ENCODE measurements around the gene SECTM1. TPM values are rescaled to one million over a fixed set of nuclear protein-coding genes. Genes with fewer than 3 reads are reported as not detected.

Gene SECTM1
- total RNA-seq, result 1.5 and 8.2 TPM in 2 replicates

GRCh38 chr17:82333279-82334171 is at the start of gene SECTM1:
SECTM1 (minus strand) TSS chr17:82333766; CDS start chr17:82327240, 6,526 bp downstream.

GRCh38 chr17:82371333-82372248 is 38.0 kb upstream of the SECTM1 start, which contains the start of gene UTS2R:
UTS2R (plus strand) TSS chr17:82371765; CDS start chr17:82374325, 2,560 bp downstream.

GRCh38 chr17:82358465-82359350 is 25.1 kb upstream of the SECTM1 start, which contains the start of gene TEX19:
TEX19 (plus strand) TSS chr17:82359247; CDS start chr17:82362151, 2,904 bp downstream.

GRCh38 chr17:82317394-82318168 is 16.0 kb downstream of the SECTM1 start, which contains the start of gene CD7:
CD7 (minus strand) TSS chr17:82317608; CDS start chr17:82317495, 113 bp downstream.

DNA sequence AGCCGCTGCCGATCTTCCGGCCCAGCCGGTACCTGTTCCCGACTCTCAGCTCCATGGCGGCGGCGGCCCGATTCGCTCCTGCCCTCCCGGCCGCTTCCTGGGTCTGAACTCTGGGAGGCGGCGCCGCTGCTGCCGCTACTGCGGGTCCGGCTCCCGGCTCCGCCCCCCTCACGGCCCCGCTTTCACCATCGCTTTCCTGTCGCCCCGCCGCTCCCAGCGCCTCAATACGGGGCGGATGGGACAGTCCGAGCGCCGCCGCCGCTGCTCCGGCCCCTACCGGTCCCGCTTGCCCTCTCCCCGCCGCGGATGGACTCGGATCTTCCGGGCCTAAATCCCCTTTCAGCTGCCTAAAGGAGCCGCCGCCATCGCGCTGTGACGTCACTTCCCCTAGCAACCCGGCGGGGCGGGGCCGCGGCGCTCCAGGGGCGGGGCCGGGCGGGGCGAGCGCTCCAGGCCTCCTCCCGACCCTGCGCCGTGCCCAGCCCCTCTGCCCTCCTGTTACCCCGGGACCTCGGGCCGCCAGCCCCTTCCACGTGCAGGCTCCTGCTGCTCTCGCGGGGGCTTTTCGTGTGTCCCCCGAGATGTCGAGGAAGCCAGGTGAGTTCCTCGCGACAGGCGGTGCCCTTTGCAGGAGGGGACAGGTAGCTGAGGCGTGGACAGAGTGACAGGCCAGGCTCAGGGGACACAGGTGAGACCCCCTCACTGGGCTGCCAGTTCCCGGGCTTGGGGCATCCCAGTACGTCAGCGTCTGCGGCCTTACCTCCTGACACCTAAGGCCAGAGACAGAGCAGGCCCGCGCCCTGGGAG is 60.0 kb downstream of the SECTM1 start, which contains the start of gene CSNK1D:
Gene CSNK1D (minus strand): TSS at position 374 of the 807 bp plus-strand sequence. CDS start 319 bp downstream, at position 55.

Other genes starting within 250 kb of the SECTM1 start
- 229 and 345 TPM in 2 replicates for gene FASN, start 235.5 kb downstream of the SECTM1 start, total RNA-seq
- gene CCDC57, start 120.9 kb downstream of the SECTM1 start, total RNA-seq, result 8.3 and 19.5 TPM in 2 replicates
- gene SLC16A3, start 104.7 kb downstream of the SECTM1 start, total RNA-seq, result 154 and 199 TPM in 2 replicates
- gene CSNK1D, start 60.1 kb downstream of the SECTM1 start, total RNA-seq, result 56.4 and 73.3 TPM in 2 replicates
- not detected in 2 replicates for gene CD7, start 16.2 kb downstream of the SECTM1 start, total RNA-seq
- gene TEX19, start 25.5 kb upstream of the SECTM1 start, total RNA-seq, result not detected in 2 replicates
- not detected in 2 replicates for gene UTS2R, start 38.0 kb upstream of the SECTM1 start, total RNA-seq
- 8.1 and 23.1 TPM in 2 replicates for gene HEXD, start 84.6 kb upstream of the SECTM1 start, total RNA-seq
- 29.8 and 55.0 TPM in 2 replicates for gene OGFOD3, start 84.8 kb upstream of the SECTM1 start, total RNA-seq
- 67.8 and 114 TPM in 2 replicates for gene CYBC1, start 117.0 kb upstream of the SECTM1 start, total RNA-seq
- gene NARF, start 125.0 kb upstream of the SECTM1 start, total RNA-seq, result 30.5 and 34.0 TPM in 2 replicates
- gene FOXK2, start 186.0 kb upstream of the SECTM1 start, total RNA-seq, result 44.2 and 48.2 TPM in 2 replicates